Central memory CD4-positive, alpha-beta T cell (primary cell): ENCODE measurements around the gene FABP7.

Experiments used
- DNase-seq: peaks from one replicate; pipeline ENCODE4 v3.0.0; 2022

Gene FABP7

DNA sequence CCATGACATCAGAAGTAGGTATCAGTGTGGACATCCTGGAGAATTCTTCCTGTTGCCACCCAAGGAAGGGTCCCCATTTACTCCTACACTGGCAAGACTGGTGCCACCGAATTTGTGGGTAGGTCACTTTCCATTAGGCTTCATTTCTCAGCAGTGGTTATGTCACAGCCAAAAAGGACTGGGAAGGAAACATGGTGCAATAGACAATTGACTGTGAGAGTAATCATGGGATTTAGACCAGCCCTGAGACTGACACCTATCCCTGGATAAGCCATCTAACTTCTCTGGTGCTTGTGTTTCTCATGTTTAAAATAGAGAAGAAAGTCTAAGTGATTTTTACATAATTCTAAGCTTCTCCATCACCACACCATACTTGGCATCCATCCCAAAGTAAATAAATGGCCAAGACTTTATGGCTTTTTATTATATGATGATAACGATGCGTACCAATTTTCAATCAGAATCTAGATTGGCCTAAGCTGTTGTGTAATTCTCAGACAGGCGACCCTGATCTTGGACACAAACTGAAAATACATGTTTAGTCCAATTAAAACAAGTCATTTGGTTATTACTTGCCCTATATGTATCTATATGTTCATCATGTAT is 19.7 kb downstream of the FABP7 start:
- no peak for DNase-seq

DNA sequence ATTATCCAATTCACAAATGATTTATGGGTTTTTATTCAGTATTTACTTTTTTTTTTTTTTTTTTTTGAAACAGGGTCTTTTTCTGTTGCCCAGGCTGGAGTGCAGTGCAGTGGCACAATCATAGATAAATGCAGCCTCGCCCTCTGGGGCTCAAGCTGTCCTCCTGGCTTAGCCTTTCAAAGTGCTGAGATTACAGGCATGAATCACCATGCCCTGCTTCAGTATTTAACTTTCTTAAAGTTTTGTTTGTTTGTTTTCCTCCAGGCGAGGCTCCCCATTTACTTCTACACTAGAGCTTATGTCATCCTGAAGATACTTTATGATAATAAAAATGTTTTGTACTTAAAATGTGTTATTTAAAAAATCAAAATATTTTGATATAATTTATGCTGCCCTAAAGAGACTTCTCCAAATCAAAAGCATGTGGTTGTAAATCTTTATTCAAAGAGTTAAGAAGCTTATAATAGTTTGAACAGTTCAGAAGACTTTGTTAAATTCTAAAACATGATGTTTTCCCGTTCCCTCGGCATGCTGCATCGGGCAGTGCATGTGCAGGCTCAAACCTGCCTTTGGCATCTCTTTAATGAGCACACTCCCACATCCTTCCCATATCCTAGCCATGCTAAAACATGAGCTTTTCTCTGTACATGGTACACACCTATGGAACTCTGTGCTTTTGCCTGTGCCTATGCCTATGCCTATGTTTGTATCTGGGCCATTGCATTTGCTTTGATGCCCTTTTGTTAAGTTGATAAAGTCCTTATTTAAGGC is 20.6 kb downstream of the FABP7 start:
- no peak for DNase-seq

DNA sequence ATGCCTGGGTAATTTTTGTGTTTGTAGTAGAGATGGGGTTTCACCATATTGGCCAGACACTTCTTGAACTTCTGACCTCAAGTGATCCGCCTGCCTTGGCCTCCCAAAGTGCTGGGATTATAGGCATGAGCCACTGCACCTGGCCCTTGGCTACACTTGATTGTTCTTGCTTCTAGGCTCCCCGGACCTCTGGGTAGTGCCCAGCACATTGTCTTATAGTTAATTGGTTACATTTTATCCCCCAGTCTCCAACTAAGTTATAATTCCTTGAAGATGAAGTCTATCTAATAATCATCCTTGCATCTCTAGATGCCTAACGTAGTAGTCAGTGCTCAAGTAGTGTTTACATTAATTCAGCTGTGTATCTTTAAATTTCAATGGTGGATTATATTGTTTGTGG is 21.4 kb downstream of the FABP7 start:
- DNase-seq, result no peak

DNA sequence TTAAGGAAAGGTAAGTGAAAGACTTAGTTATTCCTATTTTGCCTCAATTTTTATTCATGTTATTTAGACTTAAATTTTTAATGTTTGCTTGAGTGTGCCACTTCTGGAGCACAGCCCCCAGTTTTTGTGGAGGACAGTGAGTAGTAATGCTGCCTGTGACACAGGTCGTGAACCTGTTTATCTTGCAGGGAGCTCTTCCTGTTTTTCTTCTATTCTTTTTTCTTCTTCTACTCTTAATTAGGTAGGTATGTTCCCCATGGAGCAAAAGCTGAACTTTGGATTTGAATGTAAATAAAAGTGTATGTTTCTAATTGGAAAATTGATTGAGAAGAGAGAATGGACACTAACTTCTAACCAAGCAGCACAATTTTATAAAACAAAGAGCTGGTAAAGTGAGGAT is 21.9 kb downstream of the FABP7 start:
- no peak for DNase-seq

DNA sequence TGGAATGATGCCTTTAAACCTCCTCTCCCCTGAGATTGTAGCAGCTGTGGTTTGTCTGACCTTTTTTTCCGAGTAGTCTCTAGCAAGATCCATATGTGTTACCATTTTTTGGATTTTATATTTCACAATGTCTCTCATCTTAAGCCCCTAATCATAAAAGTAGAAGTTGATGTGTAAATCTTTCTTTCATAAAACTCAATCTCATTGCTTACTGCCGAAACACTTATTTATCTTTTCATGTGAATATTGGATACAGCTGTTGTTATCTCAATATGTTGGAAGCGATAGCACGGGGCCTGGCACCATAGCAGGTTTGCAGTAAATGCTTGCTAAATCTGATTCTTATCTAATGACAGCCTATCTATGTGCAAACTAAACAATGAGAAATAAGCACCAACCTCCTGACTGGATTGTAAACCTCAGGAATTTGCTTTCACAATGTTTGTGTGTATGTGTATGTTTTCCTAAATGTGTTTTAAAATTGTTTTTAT is 23.7 kb downstream of the FABP7 start:
- no peak for DNase-seq

DNA sequence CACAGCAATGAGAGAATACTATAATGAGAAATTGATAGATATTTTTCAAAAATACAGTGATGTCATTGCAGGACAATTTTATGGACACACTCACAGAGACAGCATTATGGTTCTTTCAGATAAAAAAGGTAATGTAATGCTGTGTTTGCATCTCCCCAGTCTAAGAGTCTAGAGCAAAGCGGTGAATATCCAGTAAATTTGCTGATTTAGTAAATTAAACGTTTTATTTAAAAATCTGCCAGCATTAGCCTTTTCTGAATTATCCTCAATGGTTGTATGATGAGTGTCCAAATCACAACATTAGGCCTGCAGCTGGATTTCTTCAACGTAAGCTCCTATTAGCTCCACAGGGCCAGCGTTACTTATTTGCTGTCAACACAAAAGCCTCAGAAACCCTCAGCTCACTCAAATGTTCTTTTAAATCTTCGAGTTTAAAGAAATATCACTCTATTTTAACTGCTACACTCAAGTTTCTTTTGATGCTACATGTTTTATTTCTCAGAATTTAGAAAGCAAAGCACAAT is 25.5 kb downstream of the FABP7 start:
- no peak for DNase-seq

DNA sequence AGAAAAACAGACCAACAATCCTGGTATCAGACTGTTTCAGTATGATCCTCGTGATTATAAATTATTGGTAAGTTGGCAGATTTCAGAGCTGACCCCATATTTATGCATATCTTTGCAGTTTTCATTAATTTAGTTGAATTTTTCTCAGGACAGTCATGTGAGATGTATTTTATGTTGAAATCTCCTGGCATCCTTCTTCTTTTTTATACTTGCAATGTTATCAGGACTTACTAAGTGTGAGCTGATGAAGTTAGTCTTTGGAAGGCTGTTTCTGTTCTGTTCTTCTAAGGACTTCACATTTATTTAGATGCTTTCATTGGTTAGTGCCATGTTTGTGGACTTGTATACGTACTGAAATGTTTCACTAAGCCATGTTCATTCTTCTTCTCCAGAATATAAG is 26.8 kb downstream of the FABP7 start:
- DNase-seq, result no peak

DNA sequence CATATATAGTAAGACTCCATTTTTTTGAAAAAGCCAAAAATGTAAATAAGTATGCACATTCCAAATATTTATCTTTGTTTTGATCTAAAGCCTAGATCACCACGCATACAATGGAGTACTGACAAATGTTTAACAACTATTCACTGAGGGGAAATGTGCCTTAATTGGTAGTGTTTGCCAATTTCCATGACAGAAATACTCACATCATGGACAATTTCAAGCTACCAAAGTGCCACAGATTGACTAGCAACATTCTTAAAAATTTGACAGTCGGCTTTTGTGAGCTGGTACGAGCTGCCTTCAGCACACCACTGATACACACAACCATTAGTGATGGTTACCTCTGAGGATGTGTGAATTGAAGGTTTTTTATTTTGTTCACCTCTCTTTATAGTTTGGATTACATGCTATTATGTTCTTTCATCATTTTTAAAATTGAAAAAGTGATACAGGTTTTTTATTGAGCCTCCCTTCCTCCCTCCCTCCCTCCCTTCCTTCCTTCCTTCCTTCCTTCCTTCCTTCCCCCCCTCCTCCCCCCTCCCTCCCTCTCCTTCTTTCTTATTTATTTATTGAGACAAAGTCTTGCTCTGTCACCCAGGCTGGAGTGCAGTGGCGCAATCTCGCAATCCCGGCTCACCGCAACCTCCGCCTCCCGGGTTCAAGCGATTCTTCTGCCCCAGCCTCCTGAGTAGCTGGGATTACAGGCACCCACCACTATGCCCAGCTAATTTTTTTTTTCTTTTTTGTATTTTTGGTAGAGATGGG is 28.8 kb downstream of the FABP7 start:
- DNase-seq, result no peak

DNA sequence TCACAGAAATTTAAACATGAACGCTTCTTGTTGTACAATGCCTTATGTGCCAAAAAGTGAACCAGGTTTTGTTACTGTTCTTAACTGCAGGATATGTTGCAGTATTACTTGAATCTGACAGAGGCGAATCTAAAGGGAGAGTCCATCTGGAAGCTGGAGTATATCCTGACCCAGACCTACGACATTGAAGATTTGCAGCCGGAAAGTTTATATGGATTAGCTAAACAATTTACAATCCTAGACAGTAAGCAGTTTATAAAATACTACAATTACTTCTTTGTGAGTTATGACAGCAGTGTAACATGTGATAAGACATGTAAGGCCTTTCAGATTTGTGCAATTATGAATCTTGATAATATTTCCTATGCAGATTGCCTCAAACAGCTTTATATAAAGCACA is 29.5 kb downstream of the FABP7 start:
- no peak for DNase-seq

DNA sequence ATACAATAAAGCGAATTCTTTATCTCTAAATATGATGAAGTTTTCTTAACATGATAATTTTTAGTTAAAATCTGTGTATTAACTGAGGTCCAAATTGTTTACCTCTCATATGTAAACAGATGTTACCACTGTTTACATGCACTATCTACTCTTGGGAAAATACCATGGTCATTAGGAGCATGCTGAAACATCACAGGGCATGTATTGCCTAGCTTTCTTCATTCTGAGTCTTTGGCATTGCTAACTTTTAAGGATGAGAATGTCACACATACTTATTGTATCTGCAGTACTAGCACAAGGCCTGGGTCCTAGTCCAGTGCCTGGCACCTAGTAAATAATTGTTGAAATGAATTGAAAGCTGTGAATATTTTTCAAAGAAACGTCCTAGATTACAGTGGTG is 30.2 kb downstream of the FABP7 start:
- no peak for DNase-seq

DNA sequence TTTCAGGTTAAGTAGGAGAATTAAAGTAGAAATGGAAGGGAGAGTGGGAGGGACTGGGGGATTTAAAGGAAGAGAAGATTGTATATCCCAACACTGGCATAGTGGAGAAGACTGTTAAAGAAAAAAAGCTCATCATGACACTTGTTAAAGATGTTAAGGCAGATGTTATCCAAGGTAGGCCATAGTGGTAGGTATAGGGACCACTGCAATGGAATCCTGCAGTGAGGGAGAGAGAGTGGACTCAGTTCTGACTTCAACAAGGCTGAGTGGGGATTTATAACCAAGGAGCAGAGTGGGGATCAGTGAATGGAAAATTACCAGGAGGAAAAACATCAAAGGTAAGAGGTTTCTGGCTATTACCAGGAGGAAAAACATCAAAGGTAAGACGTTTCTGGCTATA is 30.7 kb downstream of the FABP7 start:
- DNase-seq, result no peak

DNA sequence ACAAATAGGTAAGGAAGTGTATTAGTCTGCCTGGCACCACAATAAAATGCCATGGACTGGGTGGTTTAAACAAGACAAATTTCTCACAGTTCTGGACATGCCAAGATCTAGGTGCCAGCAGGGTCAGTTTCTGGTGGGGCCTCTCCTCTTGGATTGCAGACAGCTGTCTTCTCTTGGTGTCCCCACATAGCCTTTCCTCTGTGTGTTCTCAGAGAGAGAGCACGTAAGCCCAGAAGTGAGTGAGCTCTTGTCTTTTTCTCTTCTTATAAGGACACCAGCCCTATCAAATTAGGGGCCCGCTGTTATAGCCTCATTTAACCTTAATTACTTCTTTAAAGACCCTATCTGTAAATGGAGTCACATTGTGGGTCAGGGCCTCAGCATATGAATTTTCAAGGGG is 37.8 kb downstream of the FABP7 start:
- DNase-seq, result no peak

DNA sequence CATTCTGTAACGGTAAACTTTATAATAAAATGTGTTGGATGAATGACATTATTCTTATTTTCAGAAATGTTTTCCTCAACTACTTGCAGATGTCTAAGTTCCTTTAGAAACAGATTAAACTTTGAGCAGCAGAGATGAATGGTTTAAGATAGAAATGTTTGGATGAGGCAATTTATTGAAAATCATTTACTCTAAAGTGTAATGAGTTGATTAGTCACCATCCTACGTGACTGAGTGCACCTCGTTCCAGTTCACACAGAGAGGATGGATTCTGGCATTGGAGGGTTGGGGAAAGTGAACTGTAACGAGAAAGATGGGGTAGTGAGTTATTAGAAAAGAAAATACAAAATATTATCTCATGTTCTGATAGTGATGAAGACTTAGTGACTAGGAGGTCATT is 38.2 kb downstream of the FABP7 start:
- DNase-seq, result no peak

DNA sequence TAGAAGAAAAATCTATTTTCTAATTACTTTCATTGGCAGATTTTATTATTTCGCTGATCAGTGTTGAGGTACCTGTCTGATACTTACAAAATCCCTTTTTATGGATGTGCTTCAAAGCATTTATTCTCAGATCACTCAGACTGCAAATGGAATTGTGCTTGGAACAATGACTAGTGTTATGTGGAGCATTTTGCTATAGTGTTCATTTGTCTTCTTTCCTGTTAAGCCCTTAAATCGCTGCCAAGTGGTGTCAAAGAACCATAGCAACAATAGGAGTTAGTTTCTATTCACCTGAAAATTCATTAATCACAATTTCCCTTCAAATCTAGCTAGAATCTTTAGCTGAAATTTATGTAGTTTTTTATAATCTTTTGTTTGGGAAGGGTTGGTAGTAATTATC is 39.4 kb downstream of the FABP7 start:
- no peak for DNase-seq

DNA sequence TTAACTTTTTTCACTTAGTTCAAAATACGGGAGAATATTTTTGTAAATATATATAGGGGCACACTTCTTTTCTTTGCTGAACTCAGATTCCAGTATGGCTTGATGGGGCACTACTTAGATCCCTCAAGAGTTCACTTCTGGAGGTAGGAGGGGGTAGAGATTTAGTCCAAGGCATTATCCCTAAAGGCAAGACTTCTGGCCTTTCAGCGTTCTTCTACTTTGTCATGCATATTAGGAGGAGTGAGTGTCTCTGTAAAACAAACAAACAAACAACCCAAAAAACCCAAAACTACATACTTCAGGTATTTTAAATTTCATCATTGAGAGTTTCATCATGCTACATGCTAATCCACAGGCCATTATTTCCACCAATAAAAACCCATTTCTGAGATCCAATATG is 41.6 kb downstream of the FABP7 start:
- DNase-seq, result no peak

DNA sequence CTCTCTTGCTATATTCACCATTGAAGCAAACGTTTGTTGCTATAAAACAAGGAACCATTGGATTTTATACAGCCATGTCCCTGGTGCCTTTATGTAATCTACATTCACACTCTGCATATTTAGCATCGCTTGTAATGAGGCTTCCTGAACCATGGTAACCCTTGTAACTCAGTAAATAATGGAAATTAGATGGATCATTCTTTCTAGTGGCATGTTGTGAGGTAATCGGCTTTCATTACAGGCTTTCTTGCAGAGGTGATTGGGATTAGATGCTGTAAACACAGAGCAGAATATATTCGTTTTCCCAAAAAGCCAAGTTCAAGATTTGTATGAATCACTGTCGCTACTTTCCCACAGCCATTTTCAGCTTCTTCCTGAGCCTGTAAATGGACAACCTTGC is 45.6 kb downstream of the FABP7 start:
- DNase-seq, result no peak

DNA sequence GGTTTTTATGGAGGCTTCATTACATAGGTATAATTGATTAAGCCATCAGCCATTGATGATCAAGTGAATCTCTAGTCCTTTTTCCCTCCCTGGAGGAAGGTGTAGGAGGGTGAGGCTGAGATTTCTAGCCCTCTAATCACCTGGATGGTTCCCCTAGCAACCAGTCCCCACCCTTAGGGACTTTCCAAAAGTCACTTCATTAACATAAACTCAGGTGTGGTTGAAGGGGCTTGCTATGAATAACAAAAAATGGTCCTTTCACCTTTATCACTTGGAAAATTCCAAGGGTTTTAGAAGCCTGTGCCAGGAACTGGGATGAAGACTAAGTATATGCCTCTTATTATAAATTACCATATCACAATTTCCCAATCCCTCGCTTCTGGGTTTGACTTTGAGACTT is 49.9 kb downstream of the FABP7 start:
- DNase-seq, result no peak

DNA sequence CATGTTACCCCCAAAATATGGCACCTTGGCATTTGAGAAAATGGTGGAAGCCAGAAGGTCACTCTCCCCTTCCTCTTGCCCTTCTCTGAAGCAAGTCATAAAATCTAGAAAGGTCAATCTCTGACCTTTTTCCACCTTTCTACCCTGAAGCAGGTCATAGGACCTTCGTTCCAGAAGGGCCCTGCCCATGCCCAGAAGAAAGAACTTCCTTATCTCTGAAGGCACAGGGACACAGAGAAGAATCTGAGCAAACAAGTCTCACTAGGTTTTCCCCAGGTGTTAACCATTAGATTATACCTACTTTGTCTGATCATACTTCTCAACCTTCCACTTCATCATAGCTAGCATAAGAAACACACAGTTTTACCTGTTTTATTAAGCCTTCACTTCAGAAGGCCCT is 52.0 kb downstream of the FABP7 start:
- no peak for DNase-seq

DNA sequence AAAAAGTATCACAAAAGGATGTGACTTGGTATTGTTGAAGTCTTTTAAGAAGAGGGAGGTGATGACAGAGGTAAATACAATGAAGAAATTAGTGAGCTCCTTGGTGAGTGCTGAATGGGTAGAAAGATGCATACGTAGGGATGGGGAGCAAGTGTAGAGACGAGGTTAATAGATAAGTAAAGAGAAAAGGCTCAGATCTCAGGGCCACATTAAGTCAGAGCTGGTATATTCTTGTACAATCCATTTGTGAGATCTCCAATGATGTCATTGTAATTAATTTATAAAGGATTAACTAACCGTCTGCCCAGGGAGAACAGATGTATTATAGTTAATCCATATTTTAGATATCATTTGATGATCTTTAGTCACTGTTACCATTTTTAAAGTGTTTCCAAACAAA is 52.9 kb downstream of the FABP7 start:
- no peak for DNase-seq

DNA sequence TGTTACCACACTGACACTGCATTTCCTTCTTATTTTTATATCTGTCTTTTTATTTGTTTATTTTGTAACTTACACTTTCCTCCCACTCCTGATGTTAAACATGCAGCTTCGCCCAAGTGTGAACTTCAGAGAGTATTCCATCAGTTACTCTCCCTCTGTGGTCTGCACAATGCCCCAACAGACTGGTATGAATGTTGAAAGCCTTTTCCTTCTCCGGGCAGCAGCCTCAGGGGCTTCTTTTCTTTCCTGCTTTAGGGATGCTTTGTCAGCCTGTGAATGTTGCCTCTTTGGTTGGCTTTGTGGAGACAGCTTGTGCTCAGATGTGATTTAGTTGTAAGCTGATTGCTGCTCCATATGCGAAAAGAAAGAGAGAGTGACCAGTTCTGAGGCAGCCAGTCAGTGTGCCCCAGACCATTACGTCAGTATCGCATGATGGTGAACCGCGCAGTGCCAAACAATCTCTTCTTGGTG is 53.5 kb downstream of the FABP7 start:
- DNase-seq, result no peak
